Measurements from ENCODE around the gene FHIP1A. TPM values are rescaled to one million over a fixed set of nuclear protein-coding genes. Genes with fewer than 3 reads are reported as not detected.

FHIP1A gene
- total and polyA plus RNA-seq, 12 donors, result 0.27 to 8.0 (median 3.0) TPM

- Histone ChIP-seq H3K27ac (no peak overlapping the region), H3K4me1 (replicated peaks in 1 of 2) (no peaks in the 10 kb centered on the region), H3K4me3 (no peak overlapping the region), H3K27me3 (no peaks in the 10 kb centered on the region), H3K9me3 (replicated peaks in 1 of 3) (no peaks in the 10 kb centered on the region), H3K36me3 (replicated peaks in 1 of 2) (no peaks in the 10 kb centered on the region)
- WGBS, 4 donors, result 81 to 90% (median 87%) methylated on average over 1 of the region's 1 CpG
- intact Hi-C loops (cut with DNase I), result no loop called here
- TF ChIP-seq, protein P1, sequence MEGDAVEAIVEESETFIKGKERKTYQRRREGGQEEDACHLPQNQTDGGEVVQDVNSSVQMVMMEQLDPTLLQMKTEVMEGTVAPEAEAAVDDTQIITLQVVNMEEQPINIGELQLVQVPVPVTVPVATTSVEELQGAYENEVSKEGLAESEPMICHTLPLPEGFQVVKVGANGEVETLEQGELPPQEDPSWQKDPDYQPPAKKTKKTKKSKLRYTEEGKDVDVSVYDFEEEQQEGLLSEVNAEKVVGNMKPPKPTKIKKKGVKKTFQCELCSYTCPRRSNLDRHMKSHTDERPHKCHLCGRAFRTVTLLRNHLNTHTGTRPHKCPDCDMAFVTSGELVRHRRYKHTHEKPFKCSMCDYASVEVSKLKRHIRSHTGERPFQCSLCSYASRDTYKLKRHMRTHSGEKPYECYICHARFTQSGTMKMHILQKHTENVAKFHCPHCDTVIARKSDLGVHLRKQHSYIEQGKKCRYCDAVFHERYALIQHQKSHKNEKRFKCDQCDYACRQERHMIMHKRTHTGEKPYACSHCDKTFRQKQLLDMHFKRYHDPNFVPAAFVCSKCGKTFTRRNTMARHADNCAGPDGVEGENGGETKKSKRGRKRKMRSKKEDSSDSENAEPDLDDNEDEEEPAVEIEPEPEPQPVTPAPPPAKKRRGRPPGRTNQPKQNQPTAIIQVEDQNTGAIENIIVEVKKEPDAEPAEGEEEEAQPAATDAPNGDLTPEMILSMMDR (IDR thresholded peaks at IDR 0.05), result no peak
- no peak for TF ChIP-seq POLR2A (IDR thresholded peaks at IDR 0.05)
- DNase-seq, result no peak
These were observed 17.5 kb downstream of the FHIP1A start for GRCh38 chr4:151426513-151426912.

DNA sequence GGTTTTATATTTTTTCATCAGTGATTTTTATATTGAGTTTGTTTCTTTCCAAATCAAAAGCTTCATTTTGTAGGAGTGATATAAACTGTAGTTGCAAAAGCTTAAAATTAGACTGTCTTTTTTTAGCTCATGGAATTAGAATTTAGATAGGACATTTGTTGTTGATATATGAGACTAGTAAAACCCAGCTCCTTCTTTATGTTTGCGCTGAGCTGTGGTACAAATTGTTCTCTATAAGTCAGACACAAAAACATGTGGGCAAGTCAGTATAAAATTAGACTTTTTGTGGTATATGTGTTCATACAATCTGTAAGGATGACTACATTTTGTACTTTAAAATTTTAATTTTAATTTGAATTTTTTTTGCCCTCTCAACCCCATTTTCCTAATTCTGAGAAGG, 18.3 kb downstream of the FHIP1A start:
- no peak for DNase-seq
- TF ChIP-seq, protein P1 (IDR thresholded peaks at IDR 0.05), result no peak
- TF ChIP-seq POLR2A (IDR thresholded peaks at IDR 0.05), result no peak
- H3K4me3 ChIP-seq, result no peak overlapping the region
- no peak overlapping the region for H3K27ac ChIP-seq
- H3K36me3 ChIP-seq (replicated peaks in 1 of 2), result no peaks in the 10 kb centered on the region
- H3K9me3 ChIP-seq (replicated peaks in 1 of 3), result no peaks in the 10 kb centered on the region
- H3K4me1 ChIP-seq (replicated peaks in 1 of 2), result no peaks in the 10 kb centered on the region
- intact Hi-C loops (cut with DNase I), result no loop called here
- no peaks in the 10 kb centered on the region for H3K27me3 ChIP-seq
- WGBS, 4 donors, result 90 to 94% (median 92%) methylated on average over 1 of the region's 1 CpG

- 86 to 93% (median 90%) methylated on average over 3 of the region's 3 CpGs for WGBS, 4 donors
- Histone ChIP-seq H3K27ac (no peak overlapping the region), H3K4me1 (replicated peaks in 1 of 2) (no peaks in the 10 kb centered on the region), H3K36me3 (replicated peaks in 1 of 2) (no peaks in the 10 kb centered on the region), H3K27me3 (no peaks in the 10 kb centered on the region), H3K4me3 (no peak overlapping the region), H3K9me3 (replicated peaks in 1 of 3) (no peaks in the 10 kb centered on the region)
- intact Hi-C loops (cut with DNase I), result no loop called here
- no peak for TF ChIP-seq POLR2A (IDR thresholded peaks at IDR 0.05)
- TF ChIP-seq, protein P1 (IDR thresholded peaks at IDR 0.05), result no peak
- no peak for DNase-seq
These were observed 19.4 kb downstream of the FHIP1A start for GRCh38 chr4:151428346-151428745.

DNA sequence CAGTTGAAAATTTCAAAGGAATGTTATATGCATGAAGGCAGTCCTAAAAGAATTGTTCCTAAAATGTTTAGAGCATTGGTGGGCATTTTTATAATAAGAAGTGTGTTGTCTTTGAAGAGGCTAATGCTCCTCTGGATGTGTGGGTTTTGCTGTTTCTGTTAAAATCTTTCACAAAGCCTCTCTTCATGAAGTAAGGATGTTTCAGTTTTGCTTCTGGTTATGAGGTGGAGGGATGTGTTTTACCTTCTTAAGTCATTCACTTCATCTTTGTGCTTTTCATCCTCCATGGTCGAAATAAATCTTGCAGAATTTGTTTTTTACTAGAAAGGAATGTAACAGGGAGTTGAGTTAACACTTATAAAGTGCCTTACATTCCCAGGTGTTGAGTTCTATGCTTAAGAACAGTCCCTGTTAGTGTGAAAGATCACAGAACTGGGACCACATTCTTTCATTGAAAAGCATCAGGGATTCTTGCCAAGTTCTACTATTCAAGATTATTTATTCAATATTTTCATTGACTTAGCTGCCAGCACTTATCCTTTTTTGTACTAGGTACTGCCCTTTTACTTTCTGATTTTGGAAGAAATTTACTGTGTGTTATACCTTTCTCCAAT, 21.1 kb downstream of the FHIP1A start:
- no peaks in the 10 kb centered on the region for H3K27me3 ChIP-seq
- no peak overlapping the region for H3K4me3 ChIP-seq
- WGBS, 4 donors, result 44 to 65% (median 58%) methylated on average over 1 of the region's 1 CpG
- no peak for TF ChIP-seq POLR2A (IDR thresholded peaks at IDR 0.05)
- TF ChIP-seq, protein P1 (IDR thresholded peaks at IDR 0.05), result no peak
- DNase-seq, result no peak
- H3K9me3 ChIP-seq (replicated peaks in 1 of 3), result no peaks in the 10 kb centered on the region
- intact Hi-C loops (cut with DNase I), result no loop called here
- no peaks in the 10 kb centered on the region for H3K4me1 ChIP-seq (replicated peaks in 1 of 2)
- no peak overlapping the region for H3K27ac ChIP-seq
- H3K36me3 ChIP-seq (replicated peaks in 1 of 2), result no peaks in the 10 kb centered on the region

Data from adrenal gland (tissue), 12 donors.